IPS-18c (cell line): Measurements from ENCODE around the gene CTAG1B.
"Not testable (repeated sequence)": the region's sequence is repeated elsewhere in the genome, so short reads cannot be mapped to it uniquely, and the experiment has no call there.

Source experiments
- H3K4me3 ChIP-seq: 2 replicates; pipeline ENCODE4 v1.7.0; 2013; ENCODE audit warnings: low read depth, mild to moderate bottlenecking, low read length, moderate library complexity; ENCODE audit not compliant: insufficient read depth
- H3K9me3 ChIP-seq: one replicate; pipeline ENCODE4 v1.6.1; 2013; ENCODE audit warnings: mild to moderate bottlenecking, low read length, moderate library complexity; ENCODE audit not compliant: control insufficient read depth, insufficient read depth

CTAG1B gene

GRCh38 chrX:154643708-154644107 lies 24.6 kb upstream of the CTAG1B start:
- not testable (repeated sequence) for H3K4me3 ChIP-seq, H3K9me3 ChIP-seq

DNA sequence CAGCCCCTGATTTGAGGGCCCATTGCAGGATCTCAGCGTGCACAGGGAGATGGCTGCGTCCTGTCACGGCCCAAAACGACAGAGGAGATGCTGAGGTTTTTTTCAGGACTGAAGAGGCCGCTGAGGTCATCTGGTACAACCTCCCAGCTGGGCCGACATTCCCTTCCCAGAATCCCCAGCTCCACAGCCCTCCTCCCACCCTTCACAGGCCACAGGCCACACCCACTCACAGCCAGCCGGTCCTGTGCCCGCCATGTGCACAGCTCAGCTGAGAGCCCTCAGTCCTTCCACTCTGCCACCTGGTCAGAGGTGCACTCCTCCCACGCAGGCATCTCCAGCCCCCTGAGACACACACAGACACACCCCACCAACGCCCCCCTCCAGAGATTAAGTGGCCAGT lies 22.7 kb upstream of the CTAG1B start:
- H3K9me3 ChIP-seq, H3K4me3 ChIP-seq: not testable (repeated sequence)

DNA sequence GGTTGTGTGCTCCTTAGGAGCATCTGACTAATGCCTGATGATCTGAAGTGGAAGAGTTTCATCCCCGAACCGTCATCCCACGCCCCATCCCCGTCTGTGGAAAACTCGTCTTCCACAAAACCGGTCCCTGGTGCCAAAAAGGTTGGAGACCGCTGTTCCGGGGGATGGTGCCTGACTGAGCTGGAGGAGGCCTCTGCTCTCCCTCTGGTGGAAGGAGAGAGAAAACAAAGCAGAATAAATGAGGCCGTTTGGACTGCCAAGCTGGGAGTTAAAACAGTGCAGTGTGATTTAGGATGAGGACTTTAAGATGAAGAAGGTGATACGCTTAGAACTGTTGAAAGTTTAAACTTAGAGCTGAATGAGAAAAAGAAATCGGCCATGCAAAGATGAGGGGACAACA lies 14.6 kb upstream of the CTAG1B start:
- H3K9me3 ChIP-seq, H3K4me3 ChIP-seq: not testable (repeated sequence)

- H3K9me3 ChIP-seq, H3K4me3 ChIP-seq: not testable (repeated sequence)
Measured at GRCh38 chrX:154630949-154631348, 11.9 kb upstream of the CTAG1B start.

DNA sequence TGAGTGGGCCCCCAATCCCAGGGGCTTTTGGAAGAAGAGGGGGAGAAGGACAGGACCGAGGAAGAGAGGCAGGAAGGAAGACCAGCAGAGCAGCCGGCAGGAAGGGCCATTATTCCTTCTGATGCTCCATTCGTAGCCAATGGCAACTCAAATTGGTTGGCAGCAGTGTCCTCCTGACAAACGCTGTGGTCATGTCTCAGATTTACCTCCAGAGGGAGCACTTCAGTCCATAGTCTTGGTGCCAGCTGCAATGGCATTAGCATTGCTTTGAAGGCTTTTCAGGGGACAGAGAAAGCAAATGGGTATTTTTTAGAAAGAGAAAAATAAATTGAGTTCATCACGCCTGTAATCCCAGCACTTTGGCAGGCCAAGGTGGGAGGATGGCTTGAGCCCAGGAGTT lies 9.9 kb upstream of the CTAG1B start:
- H3K4me3 ChIP-seq, H3K9me3 ChIP-seq: not testable (repeated sequence)

GRCh38 chrX:154620767-154621414 lies 1.8 kb upstream of the CTAG1B start:
- not testable (repeated sequence) for H3K4me3 ChIP-seq, H3K9me3 ChIP-seq

DNA sequence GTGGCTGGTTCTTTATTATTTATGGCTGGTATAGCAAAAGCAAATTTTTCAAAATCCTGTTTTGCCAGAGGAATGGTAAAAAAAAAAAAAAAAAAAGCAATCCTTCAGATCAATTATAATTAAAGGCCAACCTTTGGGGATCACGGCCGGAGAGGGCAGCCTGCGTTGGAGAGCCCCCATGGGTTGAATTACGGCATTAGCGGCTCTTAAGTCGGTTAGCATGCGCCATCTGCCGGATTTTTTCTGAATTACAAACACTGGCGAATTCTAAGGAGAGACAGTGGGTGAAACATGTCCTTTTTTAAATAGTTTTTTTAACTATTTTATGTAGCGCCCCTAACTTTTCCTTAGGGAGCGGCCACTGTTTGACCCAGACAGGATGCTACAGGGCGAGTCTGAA lies 5.5 kb downstream of the CTAG1B start:
- not testable (repeated sequence) for H3K4me3 ChIP-seq, H3K9me3 ChIP-seq

GRCh38 chrX:154611146-154611545 lies 7.9 kb downstream of the CTAG1B start:
- H3K4me3 ChIP-seq, H3K9me3 ChIP-seq: not testable (repeated sequence)

GRCh38 chrX:154608823-154609222 lies 10.3 kb downstream of the CTAG1B start:
- not testable (repeated sequence) for H3K9me3 ChIP-seq, H3K4me3 ChIP-seq

GRCh38 chrX:154607976-154608375 lies 11.1 kb downstream of the CTAG1B start:
- not testable (repeated sequence) for H3K9me3 ChIP-seq, H3K4me3 ChIP-seq

GRCh38 chrX:154607370-154607769 lies 11.7 kb downstream of the CTAG1B start:
- Histone ChIP-seq H3K4me3 (no peak overlapping the region), H3K9me3 (peaks cover 6% of the 10 kb centered on the region)

DNA sequence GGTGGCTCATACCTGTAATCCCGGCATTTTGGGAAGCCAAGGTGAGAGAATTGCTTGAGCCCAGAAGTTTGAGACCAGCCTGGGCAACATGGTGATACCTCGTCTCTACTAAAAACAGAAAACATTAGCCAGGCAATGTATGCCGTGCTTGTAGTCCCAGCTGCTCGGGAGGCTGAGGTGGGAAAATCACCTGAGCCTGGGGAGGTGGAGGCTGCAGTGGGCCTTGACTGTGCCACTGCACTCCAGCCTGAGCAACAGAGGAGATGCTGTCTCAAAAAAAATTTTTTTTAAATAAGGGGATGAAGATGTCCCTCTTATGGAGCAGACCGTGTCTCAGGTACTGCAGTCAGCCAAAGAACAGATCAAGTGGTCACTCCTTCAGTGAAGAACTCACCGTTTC lies 13.5 kb downstream of the CTAG1B start:
- Histone ChIP-seq H3K9me3 (peaks cover 7% of the 10 kb centered on the region), H3K4me3 (no peak overlapping the region)

- peaks cover 7% of the 10 kb centered on the region for H3K9me3 ChIP-seq
- H3K4me3 ChIP-seq = no peak overlapping the region; the same call in 1 of the 2 replicates
Measured at GRCh38 chrX:154603438-154604430, 15.3 kb downstream of the CTAG1B start.

DNA sequence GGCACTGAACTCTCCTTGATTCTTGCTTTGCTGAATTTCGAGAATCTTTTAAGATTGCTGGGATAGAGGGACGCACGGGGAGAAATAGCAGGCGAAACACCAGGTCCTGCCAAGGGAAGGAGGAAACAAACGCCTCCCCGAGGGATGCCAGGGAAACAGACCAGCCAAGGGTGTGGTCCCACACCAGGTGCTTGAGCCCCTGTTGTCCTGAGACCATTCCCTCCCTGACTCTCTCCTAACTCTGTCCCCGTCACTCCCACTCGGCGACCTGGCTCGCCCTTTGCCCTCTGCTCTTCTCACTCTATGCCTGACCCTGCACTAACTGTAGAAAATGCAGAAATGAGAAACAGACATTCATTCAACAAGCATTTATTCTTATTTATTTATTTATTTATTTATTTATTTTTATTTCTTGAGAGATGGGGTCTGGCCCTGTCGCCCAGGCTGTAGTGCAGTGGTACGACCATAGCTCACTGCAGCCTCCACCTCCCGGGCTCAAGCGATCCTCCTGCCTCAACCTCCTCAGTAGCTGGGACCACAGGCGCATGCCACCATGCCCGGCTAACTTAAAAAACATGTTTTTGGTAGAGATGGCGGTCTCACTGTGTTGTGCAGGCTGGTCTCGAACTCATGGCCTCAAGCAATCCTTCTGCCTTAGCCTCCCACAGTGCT lies 16.2 kb downstream of the CTAG1B start:
- Histone ChIP-seq H3K4me3 (no peak overlapping the region; the same call in 1 of the 2 replicates), H3K9me3 (peaks cover 11% of the 10 kb centered on the region)

- peaks cover 16% of the 10 kb centered on the region for H3K9me3 ChIP-seq
Measured at GRCh38 chrX:154602226-154602625, 16.9 kb downstream of the CTAG1B start.

DNA sequence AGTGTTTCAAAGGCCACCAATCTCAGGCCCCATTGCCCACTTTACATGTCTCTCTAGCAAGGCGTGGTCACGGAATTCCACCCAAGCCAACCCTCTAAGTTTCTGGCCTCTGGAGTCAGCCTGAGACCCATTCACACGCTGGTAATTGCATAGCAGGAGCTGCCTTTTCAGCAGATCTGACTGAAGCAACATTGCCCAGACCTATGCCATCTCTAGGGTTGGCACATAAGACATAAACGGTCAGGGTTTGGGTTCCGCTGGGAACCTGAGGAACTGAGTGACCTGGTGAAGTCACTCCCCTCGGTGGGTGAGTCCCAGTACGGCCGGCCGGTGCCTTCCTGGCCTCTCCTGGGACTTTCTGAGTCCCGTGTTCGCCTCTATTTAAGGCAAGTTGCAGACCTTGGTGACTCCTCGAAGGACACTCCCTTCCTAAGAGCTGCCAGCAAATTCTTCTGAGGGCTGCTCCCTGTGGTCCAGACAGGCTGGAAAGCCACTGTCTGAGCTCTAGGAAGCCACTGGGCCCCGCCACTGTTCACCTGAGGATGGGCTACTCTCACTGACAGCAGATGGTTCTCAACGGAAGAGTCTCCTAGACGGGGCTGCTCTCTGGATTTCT lies 18.2 kb downstream of the CTAG1B start:
- peaks cover 16% of the 10 kb centered on the region for H3K9me3 ChIP-seq
- H3K4me3 ChIP-seq = no peak overlapping the region

More at GRCh38 chrX:154602226-154602625, 16.9 kb downstream of the CTAG1B start:
- no peak overlapping the region for H3K4me3 ChIP-seq

DNA sequence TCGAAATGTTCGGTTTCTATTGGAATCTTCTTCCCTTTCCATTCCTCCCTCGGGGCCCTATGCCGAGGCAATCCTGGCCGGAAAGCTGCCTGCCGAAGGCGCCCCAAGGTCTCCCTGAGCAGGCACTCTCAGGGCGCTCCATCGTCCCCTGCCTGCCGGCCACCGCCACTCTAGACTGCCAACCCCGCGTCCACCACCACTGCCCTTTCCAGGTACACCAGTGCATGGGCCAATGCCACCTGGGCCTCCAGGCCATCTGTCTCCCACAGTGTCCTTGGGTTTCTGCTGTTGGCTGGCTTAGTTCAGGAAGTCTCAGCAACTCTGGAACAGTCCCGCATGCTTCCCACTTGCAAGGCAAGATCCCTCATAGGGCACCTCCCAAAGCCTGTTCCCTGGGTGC lies 19.6 kb downstream of the CTAG1B start:
- H3K9me3 ChIP-seq = peaks cover 16% of the 10 kb centered on the region
- no peak overlapping the region; the same call in 1 of the 2 replicates for H3K4me3 ChIP-seq
